Activated T-cell treated with anti-CD3 and anti-CD28 coated beads, Interleukin-2, amount 50 U/mL, for 4 hours (primary cell): ENCODE data around the gene SRCAP. TPM values are rescaled to one million over a fixed set of nuclear protein-coding genes. Genes with fewer than 3 reads are reported as not detected.
"Not testable (repeated sequence)": the region's sequence is repeated elsewhere in the genome, so short reads cannot be mapped to it uniquely, and the experiment has no call there.

Experiments used
- ATAC-seq, 2 donors: fragments of 200-7000 bp; cut with Tn5 transposase; one replicate each; pipeline ENCODE4 v1.10.0; 2021
- DNase-seq: peaks from one replicate; pipeline ENCODE4 v3.0.0-alpha.2; 2020
- H3K27me3 Mint-ChIP-seq: one replicate; pipeline ENCODE4 v1.8.0; 2021; ENCODE audit warnings: low read depth, mixed read lengths
- H3K36me3 Mint-ChIP-seq: one replicate; pipeline ENCODE4 v1.8.0; 2022; ENCODE audit warnings: mixed read lengths; ENCODE audit not compliant: insufficient read depth
- H3K4me1 Mint-ChIP-seq: one replicate; pipeline ENCODE4 v1.8.0; 2021; ENCODE audit warnings: low read depth, mixed read lengths
- H3K4me3 Mint-ChIP-seq: one replicate; pipeline ENCODE4 v1.8.0; 2021; ENCODE audit warnings: mild to moderate bottlenecking, moderate library complexity, mixed read lengths
- H3K9me3 Mint-ChIP-seq: one replicate; pipeline ENCODE4 v1.8.0; 2021; ENCODE audit warnings: mixed read lengths
- total RNA-seq, 3 donors: library from RNA; stranded (reverse); gene quantifications; one replicate each; pipeline ENCODE4 v1.2.1, GENCODE V29; 2021

SRCAP gene
- total RNA-seq, 3 donors from 2014 or later = 86.3 to 100 (median 96.5) TPM

GRCh38 chr16:30700491-30700890 lies 1.5 kb downstream of the SRCAP start:
- Mint-ChIP-seq H3K9me3 (no peaks in the 10 kb centered on the region), H3K4me1 (peaks cover 24% of the 10 kb centered on the region), H3K4me3 (peak overlapping the region; percentile 93), H3K27me3 (no peaks in the 10 kb centered on the region), H3K36me3 (peaks cover 18% of the 10 kb centered on the region)
- DNase-seq = no peak
- no peak for ATAC-seq

GRCh38 chr16:30700971-30701370 lies 2.0 kb downstream of the SRCAP start:
- Mint-ChIP-seq H3K9me3 (no peaks in the 10 kb centered on the region), H3K36me3 (peaks cover 21% of the 10 kb centered on the region), H3K27me3 (no peaks in the 10 kb centered on the region), H3K4me1 (peaks cover 24% of the 10 kb centered on the region), H3K4me3 (peak overlapping the region; percentile 58)
- DNase-seq = no peak
- ATAC-seq = no peak

GRCh38 chr16:30703071-30703470 lies 4.1 kb downstream of the SRCAP start:
- not testable (repeated sequence) for H3K4me3 Mint-ChIP-seq, DNase-seq, H3K9me3 Mint-ChIP-seq, H3K27me3 Mint-ChIP-seq, ATAC-seq
- peaks cover 37% of the 10 kb centered on the region for H3K36me3 Mint-ChIP-seq
- H3K4me1 Mint-ChIP-seq = peaks cover 15% of the 10 kb centered on the region

- peaks cover 38% of the 10 kb centered on the region for H3K36me3 Mint-ChIP-seq
Measured at GRCh38 chr16:30703971-30704370, 5.0 kb downstream of the SRCAP start.

GRCh38 chr16:30706046-30706445 lies 7.1 kb downstream of the SRCAP start:
- no peak overlapping the region for H3K4me3 Mint-ChIP-seq
- DNase-seq (no peak), ATAC-seq (no peak)
- H3K27me3 Mint-ChIP-seq = no peaks in the 10 kb centered on the region
- H3K9me3 Mint-ChIP-seq = no peaks in the 10 kb centered on the region
- peaks cover 44% of the 10 kb centered on the region for H3K36me3 Mint-ChIP-seq
- peaks cover 5% of the 10 kb centered on the region for H3K4me1 Mint-ChIP-seq

More at GRCh38 chr16:30703971-30704370, 5.0 kb downstream of the SRCAP start:
- Mint-ChIP-seq H3K4me1 (peaks cover 15% of the 10 kb centered on the region), H3K27me3 (no peaks in the 10 kb centered on the region), H3K4me3 (no peak overlapping the region), H3K9me3 (no peaks in the 10 kb centered on the region)
- no peak for DNase-seq
- no peak for ATAC-seq

- ATAC-seq (no peak), DNase-seq (no peak)
- H3K9me3 Mint-ChIP-seq = no peaks in the 10 kb centered on the region
- H3K36me3 Mint-ChIP-seq = peaks cover 63% of the 10 kb centered on the region
- H3K27me3 Mint-ChIP-seq = no peaks in the 10 kb centered on the region
- no peak overlapping the region for H3K4me3 Mint-ChIP-seq
- peaks cover 19% of the 10 kb centered on the region for H3K4me1 Mint-ChIP-seq
Measured at GRCh38 chr16:30710971-30711370, 12.0 kb downstream of the SRCAP start.

GRCh38 chr16:30711712-30712111 lies 12.7 kb downstream of the SRCAP start:
- no peak for DNase-seq
- Mint-ChIP-seq H3K4me3 (no peak overlapping the region), H3K36me3 (peaks cover 67% of the 10 kb centered on the region), H3K9me3 (no peaks in the 10 kb centered on the region), H3K27me3 (no peaks in the 10 kb centered on the region), H3K4me1 (peaks cover 27% of the 10 kb centered on the region)
- no peak for ATAC-seq

GRCh38 chr16:30715750-30716445 lies 16.9 kb downstream of the SRCAP start:
- Mint-ChIP-seq H3K27me3 (no peaks in the 10 kb centered on the region), H3K36me3 (peaks cover 52% of the 10 kb centered on the region), H3K4me3 (peak overlapping the region; percentile 45), H3K9me3 (no peaks in the 10 kb centered on the region), H3K4me1 (peaks cover 33% of the 10 kb centered on the region)
- DNase-seq (peak; percentile 34), ATAC-seq (peak; percentile 98 to 100)

DNA sequence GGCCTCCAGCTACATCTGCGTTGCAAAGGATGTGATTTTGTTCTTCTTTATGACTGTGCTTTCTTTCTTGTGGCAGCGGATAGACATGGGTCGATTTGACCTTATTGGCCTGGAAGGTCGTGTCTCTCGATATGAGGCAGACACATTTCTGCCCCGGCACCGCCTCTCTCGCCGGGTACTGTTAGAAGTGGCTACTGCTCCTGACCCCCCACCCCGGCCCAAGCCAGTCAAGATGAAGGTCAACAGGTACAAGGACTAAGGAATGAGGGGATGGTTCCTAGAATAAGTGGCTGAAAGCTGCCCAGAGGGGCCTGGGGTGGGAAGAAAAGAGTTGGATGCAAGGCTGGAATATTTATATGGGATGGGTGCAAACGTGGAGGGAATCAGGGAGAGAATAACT lies 21.1 kb downstream of the SRCAP start:
- peaks cover 25% of the 10 kb centered on the region for H3K4me1 Mint-ChIP-seq
- no peaks in the 10 kb centered on the region for H3K27me3 Mint-ChIP-seq
- DNase-seq (no peak), ATAC-seq (no peak)
- H3K36me3 Mint-ChIP-seq = peaks cover 60% of the 10 kb centered on the region
- H3K9me3 Mint-ChIP-seq = no peaks in the 10 kb centered on the region
- no peak overlapping the region for H3K4me3 Mint-ChIP-seq

- H3K4me1 Mint-ChIP-seq = peaks cover 20% of the 10 kb centered on the region
- no peaks in the 10 kb centered on the region for H3K9me3 Mint-ChIP-seq
- H3K27me3 Mint-ChIP-seq = no peaks in the 10 kb centered on the region
- no peak overlapping the region for H3K4me3 Mint-ChIP-seq
- peaks cover 59% of the 10 kb centered on the region for H3K36me3 Mint-ChIP-seq
- DNase-seq (no peak), ATAC-seq (no peak)
Measured at GRCh38 chr16:30720694-30721093, 21.7 kb downstream of the SRCAP start.

DNA sequence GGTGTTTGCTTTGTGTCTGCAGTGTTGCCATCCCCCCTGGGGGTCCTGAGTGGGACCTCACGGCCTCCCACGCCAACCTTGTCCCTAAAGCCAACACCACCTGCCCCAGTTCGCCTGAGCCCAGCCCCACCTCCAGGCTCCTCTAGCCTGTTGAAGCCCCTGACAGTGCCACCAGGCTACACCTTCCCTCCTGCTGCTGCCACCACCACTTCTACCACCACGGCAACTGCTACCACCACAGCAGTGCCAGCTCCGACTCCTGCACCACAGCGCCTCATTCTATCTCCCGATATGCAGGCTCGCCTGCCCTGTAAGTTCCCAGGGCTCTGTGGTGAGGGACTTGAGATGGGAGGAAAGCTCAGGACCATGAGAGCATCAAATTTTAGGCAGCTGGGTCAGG lies 22.2 kb downstream of the SRCAP start:
- ATAC-seq (no peak), DNase-seq (no peak)
- no peak overlapping the region for H3K4me3 Mint-ChIP-seq
- no peaks in the 10 kb centered on the region for H3K9me3 Mint-ChIP-seq
- peaks cover 58% of the 10 kb centered on the region for H3K36me3 Mint-ChIP-seq
- H3K27me3 Mint-ChIP-seq = no peaks in the 10 kb centered on the region
- peaks cover 17% of the 10 kb centered on the region for H3K4me1 Mint-ChIP-seq

DNA sequence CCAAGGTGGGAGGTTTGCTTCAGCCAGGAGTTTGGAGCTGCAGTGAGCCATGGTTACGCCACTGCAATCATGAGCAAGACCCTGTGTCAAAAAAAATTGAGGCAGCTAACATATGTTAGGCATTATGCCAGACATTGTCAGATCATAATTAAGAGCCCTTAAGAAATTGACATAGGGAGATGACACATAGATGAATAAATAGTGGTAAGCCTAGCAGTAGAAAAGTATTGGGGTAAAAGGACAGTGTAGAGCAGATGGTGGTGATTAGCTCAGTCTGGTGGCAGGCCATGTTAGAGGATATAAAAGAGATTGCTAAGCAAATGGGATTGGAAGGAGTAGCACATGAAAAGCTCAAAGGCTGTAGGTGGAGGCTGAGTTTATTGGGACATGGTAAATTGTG lies 22.6 kb downstream of the SRCAP start:
- Mint-ChIP-seq H3K9me3 (no peaks in the 10 kb centered on the region), H3K36me3 (peaks cover 53% of the 10 kb centered on the region), H3K27me3 (no peaks in the 10 kb centered on the region), H3K4me1 (peaks cover 12% of the 10 kb centered on the region), H3K4me3 (no peak overlapping the region)
- no peak for ATAC-seq
- no peak for DNase-seq

DNA sequence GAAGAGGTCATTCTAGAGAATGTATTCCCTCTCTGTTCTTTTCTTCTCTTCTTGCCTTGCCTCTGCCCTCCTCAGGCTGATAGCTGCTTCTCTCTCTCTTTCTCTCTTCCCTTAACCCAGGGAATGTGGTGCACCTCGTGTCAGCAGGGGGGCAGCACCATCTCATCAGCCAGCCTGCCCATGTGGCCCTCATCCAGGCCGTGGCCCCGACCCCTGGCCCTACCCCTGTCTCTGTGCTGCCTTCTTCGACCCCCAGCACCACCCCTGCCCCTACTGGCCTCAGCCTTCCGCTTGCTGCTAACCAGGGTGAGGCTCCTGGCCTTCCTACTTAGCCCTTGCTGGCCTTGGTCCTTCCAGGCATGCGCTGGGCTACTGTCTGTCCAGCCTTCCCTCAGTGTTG lies 23.5 kb downstream of the SRCAP start:
- Mint-ChIP-seq H3K9me3 (no peaks in the 10 kb centered on the region), H3K4me1 (peaks cover 6% of the 10 kb centered on the region), H3K27me3 (no peaks in the 10 kb centered on the region), H3K4me3 (no peak overlapping the region), H3K36me3 (peaks cover 49% of the 10 kb centered on the region)
- ATAC-seq (peak in 1 of 2 donors; percentile 18), DNase-seq (no peak)

DNA sequence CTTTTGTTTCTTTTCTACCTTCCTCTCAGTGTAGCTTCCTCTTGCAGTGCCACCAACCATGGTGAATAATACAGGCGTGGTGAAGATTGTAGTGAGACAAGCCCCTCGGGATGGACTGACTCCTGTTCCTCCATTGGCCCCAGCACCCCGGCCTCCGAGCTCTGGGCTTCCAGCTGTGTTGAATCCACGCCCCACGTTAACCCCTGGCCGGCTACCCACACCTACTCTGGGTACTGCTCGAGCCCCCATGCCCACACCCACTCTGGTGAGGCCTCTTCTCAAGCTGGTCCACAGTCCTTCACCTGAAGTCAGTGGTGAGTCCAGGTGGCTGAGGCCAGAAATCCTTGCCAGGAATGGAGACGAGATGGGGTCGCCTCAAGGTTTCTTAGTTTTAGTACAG lies 23.9 kb downstream of the SRCAP start:
- Mint-ChIP-seq H3K27me3 (no peaks in the 10 kb centered on the region), H3K36me3 (peaks cover 50% of the 10 kb centered on the region), H3K4me3 (no peak overlapping the region), H3K9me3 (no peaks in the 10 kb centered on the region), H3K4me1 (peaks cover 6% of the 10 kb centered on the region)
- DNase-seq (no peak), ATAC-seq (no peak)

GRCh38 chr16:30723725-30724355 lies 24.9 kb downstream of the SRCAP start:
- ATAC-seq = no peak
- Mint-ChIP-seq H3K36me3 (peaks cover 55% of the 10 kb centered on the region), H3K4me3 (no peak overlapping the region), H3K9me3 (no peaks in the 10 kb centered on the region), H3K27me3 (no peaks in the 10 kb centered on the region), H3K4me1 (peaks cover 6% of the 10 kb centered on the region)
- DNase-seq = no peak
